Lower leg skin (tissue), 3 donors: ENCODE results near the gene GNAS-AS1.

Experiments used
- POLR2A ChIP-seq, 2 donors: fragments of 450-650 bp; IDR thresholded peaks; one replicate each; pipeline ENCODE4 v1.6.1; 2016 to 2017; ENCODE audit warnings: antibody characterized with exemption in 2 of 2, mild to moderate bottlenecking in 1 of 2, moderate library complexity in 1 of 2
- TF ChIP-seq, protein P1 (sequence below), 3 donors: fragments of 450-650 bp; IDR thresholded peaks; one replicate each; pipeline ENCODE4 v1.5.1; 2016; ENCODE audit warnings: antibody characterized with exemption in 3 of 3, mild to moderate bottlenecking in 3 of 3, moderate library complexity in 2 of 3

DNA sequence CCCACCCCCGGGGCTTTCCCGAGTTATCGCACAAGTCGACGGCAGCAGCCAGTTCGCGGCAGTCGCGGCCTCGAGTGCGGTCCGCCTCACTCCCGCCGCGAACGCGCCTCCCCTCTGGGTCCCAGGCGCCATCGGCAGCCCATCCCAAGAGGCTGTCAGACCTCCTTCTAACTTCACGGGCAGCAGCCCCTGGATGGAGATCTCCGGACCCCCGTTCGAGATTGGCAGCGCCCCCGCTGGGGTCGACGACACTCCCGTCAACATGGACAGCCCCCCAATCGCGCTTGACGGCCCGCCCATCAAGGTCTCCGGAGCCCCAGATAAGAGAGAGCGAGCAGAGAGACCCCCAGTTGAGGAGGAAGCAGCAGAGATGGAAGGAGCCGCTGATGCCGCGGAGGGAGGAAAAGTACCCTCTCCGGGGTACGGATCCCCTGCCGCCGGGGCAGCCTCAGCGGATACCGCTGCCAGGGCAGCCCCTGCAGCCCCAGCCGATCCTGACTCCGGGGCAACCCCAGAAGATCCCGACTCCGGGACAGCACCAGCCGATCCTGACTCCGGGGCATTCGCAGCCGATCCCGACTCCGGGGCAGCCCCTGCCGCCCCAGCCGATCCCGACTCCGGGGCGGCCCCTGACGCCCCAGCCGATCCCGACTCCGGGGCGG, 3.4 kb upstream of the GNAS-AS1 start:
- TF ChIP-seq, protein P1, sequence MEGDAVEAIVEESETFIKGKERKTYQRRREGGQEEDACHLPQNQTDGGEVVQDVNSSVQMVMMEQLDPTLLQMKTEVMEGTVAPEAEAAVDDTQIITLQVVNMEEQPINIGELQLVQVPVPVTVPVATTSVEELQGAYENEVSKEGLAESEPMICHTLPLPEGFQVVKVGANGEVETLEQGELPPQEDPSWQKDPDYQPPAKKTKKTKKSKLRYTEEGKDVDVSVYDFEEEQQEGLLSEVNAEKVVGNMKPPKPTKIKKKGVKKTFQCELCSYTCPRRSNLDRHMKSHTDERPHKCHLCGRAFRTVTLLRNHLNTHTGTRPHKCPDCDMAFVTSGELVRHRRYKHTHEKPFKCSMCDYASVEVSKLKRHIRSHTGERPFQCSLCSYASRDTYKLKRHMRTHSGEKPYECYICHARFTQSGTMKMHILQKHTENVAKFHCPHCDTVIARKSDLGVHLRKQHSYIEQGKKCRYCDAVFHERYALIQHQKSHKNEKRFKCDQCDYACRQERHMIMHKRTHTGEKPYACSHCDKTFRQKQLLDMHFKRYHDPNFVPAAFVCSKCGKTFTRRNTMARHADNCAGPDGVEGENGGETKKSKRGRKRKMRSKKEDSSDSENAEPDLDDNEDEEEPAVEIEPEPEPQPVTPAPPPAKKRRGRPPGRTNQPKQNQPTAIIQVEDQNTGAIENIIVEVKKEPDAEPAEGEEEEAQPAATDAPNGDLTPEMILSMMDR (IDR thresholded peaks at IDR 0.05), result no peak
- TF ChIP-seq POLR2A (IDR thresholded peaks at IDR 0.05), result no peak
